Endothelial cell of umbilical vein (primary cell): ENCODE data around the gene LPP. TPM values are rescaled to one million over a fixed set of nuclear protein-coding genes. Genes with fewer than 3 reads are reported as not detected.

Experiments
- BruUV-seq: library from RNA; stranded (reverse); fragments of 400-500 nt; replicated peaks from 2 replicates; lab custom pipeline; 2021; lab: Mats Ljungman, UMichigan
- CTCF ChIA-PET: fragments of 300-600, 350-600 bp; sonication (Branson Sonifier 250); formaldehyde crosslinking; loops from one replicate; lab custom pipeline; 2021; ENCODE audit warnings: antibody characterized with exemption, inconsistent platforms; lab: Charles Lee
- POLR2A ChIA-PET: fragments of 300-600, 350-600 bp; sonication (Branson Sonifier 250); formaldehyde crosslinking; loops from one replicate; lab custom pipeline; 2021; ENCODE audit warnings: antibody characterized with exemption, inconsistent platforms; lab: Charles Lee
- DNase-seq: peaks from one replicate; pipeline ENCODE4 v3.0.0-alpha.2; 2011; ENCODE audit warnings: low read depth, low spot score
- FAIRE-seq: peaks from 2 replicates; lab custom pipeline; 2011; peaks lifted over from hg19 to GRCh38; lab: Jason Lieb, UNC
- H2AFZ ChIP-seq: 2 replicates; pipeline ENCODE4 v1.6.0; 2012; ENCODE audit warnings: low read depth, low read length, control low read depth, inconsistent platforms
- H3K27ac ChIP-seq: 2 replicates; pipeline ENCODE4 v1.5.1; 2011; ENCODE audit warnings: low read depth, mild to moderate bottlenecking, control low read depth, low read length, moderate library complexity; ENCODE audit not compliant: insufficient read depth
- H3K27me3 ChIP-seq, 2 experiments: 2 replicates each; pipeline versions ENCODE4 v1.6.0 to v1.6.1; 2011; ENCODE audit warnings: low read length in 2 of 2, mixed read lengths in 1 of 2; ENCODE audit not compliant: control insufficient read depth in 2 of 2, insufficient read depth in 2 of 2
- H3K36me3 ChIP-seq, 2 experiments: 2 replicates in 1 of 2; 3 replicates in 1 of 2; pipeline ENCODE4 v1.5.1; 2011; ENCODE audit warnings: low read length in 2 of 2, mild to moderate bottlenecking in 1 of 2, moderate library complexity in 1 of 2; ENCODE audit not compliant: control insufficient read depth in 2 of 2, insufficient read depth in 2 of 2; ENCODE audit errors: extremely low read depth in 1 of 2
- H3K4me1 ChIP-seq: 3 replicates; pipeline ENCODE4 v1.5.1; 2011; ENCODE audit warnings: mild to moderate bottlenecking, low read length; ENCODE audit not compliant: control insufficient read depth, insufficient read depth; ENCODE audit errors: extremely low read depth
- H3K4me2 ChIP-seq: 2 replicates; pipeline ENCODE4 v1.6.1; 2011; ENCODE audit warnings: low read length, control low read depth, mixed read lengths; ENCODE audit not compliant: insufficient read depth
- H3K4me3 ChIP-seq, 3 experiments: fragments of 200-600 bp in 1 of 3; sonication (generic), shearing (Covaris generic) in 1 of 3; replicated peaks in 1 of 3; 2 replicates each; pipeline ENCODE4 v1.5.1; 2011 to 2016; ENCODE audit warnings: control low read depth in 3 of 3, low read length in 3 of 3, mild to moderate bottlenecking in 2 of 3, inconsistent platforms in 1 of 3, low read depth in 1 of 3, moderate library complexity in 1 of 3; ENCODE audit not compliant: insufficient read depth in 1 of 3
- H3K79me2 ChIP-seq: 2 replicates; pipeline ENCODE4 v1.6.0; 2012; ENCODE audit warnings: low read length, inconsistent platforms; ENCODE audit not compliant: control insufficient read depth, insufficient read depth
- H3K9ac ChIP-seq: replicated peaks from 2 replicates; pipeline ENCODE3; 2011; ENCODE audit warnings: low read length, control low read depth; ENCODE audit not compliant: insufficient read depth; ENCODE audit errors: extremely low read depth
- H3K9me1 ChIP-seq: replicated peaks from 3 replicates; pipeline ENCODE4 v1.6.0; 2011; ENCODE audit warnings: mild to moderate bottlenecking, low read length; ENCODE audit not compliant: control insufficient read depth, insufficient read depth; ENCODE audit errors: extremely low read depth
- H3K9me3 ChIP-seq: replicated peaks from 2 replicates; pipeline ENCODE4 v1.5.1; 2012; ENCODE audit warnings: low read length, inconsistent platforms; ENCODE audit not compliant: control insufficient read depth, insufficient read depth
- H4K20me1 ChIP-seq: replicated peaks from 2 replicates; pipeline ENCODE3; 2011; ENCODE audit warnings: mild to moderate bottlenecking, low read length; ENCODE audit not compliant: control insufficient read depth, insufficient read depth; ENCODE audit errors: extremely low read depth
- CTCF ChIP-seq, 2 donors: IDR thresholded peaks; 1 replicate in 1 of 2; 2 replicates in 1 of 2; pipeline ENCODE4 v1.5.1; 2011; ENCODE audit warnings: low read length in 2 of 2, mild to moderate bottlenecking in 2 of 2, moderate library complexity in 2 of 2, control low read depth in 1 of 2, inconsistent platforms in 1 of 2, low read depth in 1 of 2; ENCODE audit not compliant: insufficient read depth in 1 of 2; ENCODE audit errors: extremely low read depth in 1 of 2
- EZH2 ChIP-seq: IDR thresholded peaks from 2 replicates; pipeline ENCODE4 v1.6.1; 2012; ENCODE audit warnings: borderline replicate concordance, low read depth, mild to moderate bottlenecking, moderate library complexity, low read length, inconsistent platforms; ENCODE audit not compliant: severe bottlenecking
- FOS ChIP-seq: IDR thresholded peaks from 2 replicates; pipeline ENCODE4 v1.6.1; 2011; ENCODE audit warnings: mild to moderate bottlenecking, low read length, moderate library complexity, borderline replicate concordance; ENCODE audit not compliant: insufficient read depth
- GATA2 ChIP-seq: IDR thresholded peaks from 2 replicates; pipeline ENCODE4 v1.7.0; 2011; ENCODE audit warnings: low read depth, mild to moderate bottlenecking, moderate library complexity, mixed read lengths, low read length; ENCODE audit not compliant: insufficient read length, insufficient read depth
- JUN ChIP-seq: IDR thresholded peaks from 2 replicates; pipeline ENCODE4 v1.6.1; 2011; ENCODE audit warnings: borderline replicate concordance, low read depth; ENCODE audit not compliant: insufficient read length, insufficient read depth
- MAX ChIP-seq: IDR thresholded peaks from 2 replicates; pipeline ENCODE4 v1.6.1; 2011; ENCODE audit not compliant: insufficient read depth, insufficient read length
- MYC ChIP-seq: IDR thresholded peaks from one replicate; pipeline ENCODE4 v1.6.1; 2011; ENCODE audit warnings: mild to moderate bottlenecking, low read depth, low read length
- POLR2A ChIP-seq: IDR thresholded peaks from 2 replicates; pipeline ENCODE4 v1.6.1; 2012; ENCODE audit warnings: low read depth, mild to moderate bottlenecking, control low read depth, low read length
- POLR2AphosphoS5 ChIP-seq: IDR thresholded peaks from 2 replicates; pipeline ENCODE4 v1.6.1; 2012; ENCODE audit warnings: low read depth, mild to moderate bottlenecking, control low read depth, low read length, moderate library complexity; ENCODE audit not compliant: insufficient read depth
- dilution Hi-C: fragments of 300-500 bp; cut with MboI; formaldehyde crosslinking; loops from one replicate; pipeline ENCODE4 v1.15.0; 2019; ENCODE audit warnings: low sequenced_read_pairs; ENCODE audit not compliant: extremely low pct_ligation_motif_present
- intact Hi-C: fragments of 100-400 bp; cut with micrococcal nuclease; formaldehyde crosslinking; loops from one replicate; pipeline ENCODE4 v1.10.0; 2022
- polyA plus RNA-seq, 4 experiments: library from polyadenylated mRNA; depleted of rRNA in 3 of 4; stranded (reverse) in 3 of 4; unstranded in 1 of 4; fragments of >200 nt; gene quantifications; 2 replicates each; pipeline versions ENCODE4 v1.2.1 to v1.2.3, GENCODE V29; 2011 to 2012; ENCODE audit warnings: missing spikeins in 1 of 4
- total RNA-seq: library from RNA; stranded (reverse); gene quantifications from 2 replicates; pipeline ENCODE4 v1.2.3, GENCODE V29; 2021

LPP gene
- total and polyA plus RNA-seq, 2 donors (not counting 3 experiments of a cell fraction or from before 2014, with no cell fraction given), result 16.9 to 153 TPM

DNA sequence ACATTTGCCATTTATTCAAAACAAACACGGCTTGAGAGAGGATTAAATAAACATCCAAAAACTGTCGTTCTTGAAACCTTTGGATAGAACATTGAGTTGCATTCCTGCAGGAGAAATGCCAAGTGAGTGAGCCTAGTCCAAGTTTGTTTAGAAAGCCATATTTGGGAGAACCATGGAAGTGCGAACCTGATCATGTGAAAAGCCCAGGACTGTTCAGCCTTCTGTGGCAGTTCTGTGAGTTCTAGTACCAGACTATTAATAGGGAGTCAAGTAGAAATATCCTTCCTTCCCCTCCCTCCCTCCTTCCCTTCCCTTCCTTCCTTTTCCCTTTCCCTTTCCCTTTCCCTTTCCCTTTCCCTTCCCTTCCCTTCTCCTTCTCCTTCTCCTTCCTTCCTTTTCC lies 470.4 kb downstream of the LPP start:
- no peak overlapping the region for H3K9ac ChIP-seq
- no peak overlapping the region for H3K4me3 ChIP-seq
- H3K36me3 ChIP-seq, result no peaks in the 10 kb centered on the region
- no peak overlapping the region for H3K27ac ChIP-seq
- FAIRE-seq, result no peak
- no peaks in the 10 kb centered on the region for H3K9me1 ChIP-seq
- dilution Hi-C loops, result no loop called here
- H3K79me2 ChIP-seq, result no peaks in the 10 kb centered on the region
- no peaks in the 10 kb centered on the region for H4K20me1 ChIP-seq
- H3K4me2 ChIP-seq, result no peak overlapping the region
- H3K4me1 ChIP-seq, result peaks cover 5% of the 10 kb centered on the region
- intact Hi-C loops, result no loop called here
- DNase-seq, result no peak
- ChIA-PET POLR2A (no interaction called here), CTCF (interaction anchor here (1.5 kb wide), 1 partner anchor 10 kb away, joined by 3 read pairs; no protein-coding TSS in a partner anchor)
- no peak overlapping the region for H2AFZ ChIP-seq
- TF ChIP-seq MYC (no peak), POLR2A (no peak), FOS (no peak), POLR2AphosphoS5 (no peak)
- no peaks in the 10 kb centered on the region for H3K9me3 ChIP-seq
- no peaks in the 10 kb centered on the region for H3K27me3 ChIP-seq
- no TSS peak for BruUV-seq

DNA sequence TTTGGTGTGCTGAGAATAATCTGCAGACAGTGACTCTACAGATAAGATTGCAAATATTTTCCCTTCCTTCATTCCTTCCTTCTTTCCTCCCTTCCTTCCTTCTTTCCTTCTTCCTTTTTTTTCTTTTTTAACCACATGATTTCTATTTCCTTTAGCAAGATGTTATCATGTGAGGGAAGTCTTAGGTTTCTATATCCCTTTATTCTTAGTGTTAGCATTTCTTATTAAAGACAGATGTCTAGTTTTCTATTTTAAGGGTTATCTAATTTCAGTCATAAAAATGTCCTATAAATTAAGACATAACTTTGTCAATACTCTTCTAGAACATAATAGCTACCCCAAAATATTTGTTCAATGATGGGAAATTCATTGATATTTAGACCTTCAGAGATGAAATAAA lies 470.9 kb downstream of the LPP start:
- FAIRE-seq, result no peak
- intact Hi-C loops (no loop called here), dilution Hi-C loops (no loop called here)
- ChIA-PET POLR2A (no interaction called here), CTCF (no interaction called here)
- H3K9me1 ChIP-seq, result no peaks in the 10 kb centered on the region
- H3K79me2 ChIP-seq, result no peaks in the 10 kb centered on the region
- H2AFZ ChIP-seq, result no peak overlapping the region
- TF ChIP-seq GATA2, result no peak
- no peak for TF ChIP-seq JUN
- no peak for TF ChIP-seq POLR2A
- TF ChIP-seq CTCF (IDR thresholded peaks at IDR 0.05; ENCODE audit: extremely low read depth in 1 of 2, insufficient read depth in 1 of 2, low read depth in 1 of 2, low read length in 2 of 2), result no peak
- no peak for TF ChIP-seq MYC
- no peak for TF ChIP-seq FOS
- TF ChIP-seq POLR2AphosphoS5, result no peak
- no peak for TF ChIP-seq EZH2
- no peak for TF ChIP-seq MAX
- H3K9ac ChIP-seq, result no peak overlapping the region
- H3K9me3 ChIP-seq, result no peaks in the 10 kb centered on the region
- BruUV-seq, result no TSS peak
- H3K27me3 ChIP-seq, result no peaks in the 10 kb centered on the region
- H3K4me2 ChIP-seq, result no peak overlapping the region
- H3K27ac ChIP-seq, result no peak overlapping the region
- no peak overlapping the region for H3K4me3 ChIP-seq
- no peak for DNase-seq
- H4K20me1 ChIP-seq, result no peaks in the 10 kb centered on the region
- H3K4me1 ChIP-seq, result peaks cover 5% of the 10 kb centered on the region
- H3K36me3 ChIP-seq, result no peaks in the 10 kb centered on the region
